RKO (cell line): ENCODE results near the gene SMCHD1.
"Not testable (repeated sequence)": the region's sequence is repeated elsewhere in the genome, so short reads cannot be mapped to it uniquely, and the experiment has no call there.

Experiments
- DNase-seq: peaks from one replicate; pipeline ENCODE4 v3.0.0-alpha.2; 2016; ENCODE audit warnings: low spot score

SMCHD1 gene

GRCh38 chr18:2657788-2658458, 2.4 kb downstream of the SMCHD1 start:
- peak; percentile 72 for DNase-seq

DNA sequence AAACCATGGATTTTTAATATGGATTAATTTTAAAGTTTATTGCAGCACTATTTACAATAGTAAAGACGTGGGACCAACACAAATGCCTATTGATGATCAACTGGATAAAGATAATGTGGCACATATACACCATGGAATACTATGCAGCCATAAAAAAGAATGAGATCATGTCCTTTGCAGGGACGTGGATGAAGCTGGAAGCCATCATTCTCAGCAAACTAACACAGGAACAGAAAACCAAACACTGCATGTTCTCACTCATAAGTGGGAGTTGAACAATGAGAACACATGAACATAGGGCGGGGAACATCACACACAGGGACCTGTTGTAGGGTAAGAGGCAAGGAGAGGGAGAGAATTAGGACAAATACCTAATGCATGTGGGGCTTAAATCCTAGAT, 5.3 kb downstream of the SMCHD1 start:
- not testable (repeated sequence) for DNase-seq

DNA sequence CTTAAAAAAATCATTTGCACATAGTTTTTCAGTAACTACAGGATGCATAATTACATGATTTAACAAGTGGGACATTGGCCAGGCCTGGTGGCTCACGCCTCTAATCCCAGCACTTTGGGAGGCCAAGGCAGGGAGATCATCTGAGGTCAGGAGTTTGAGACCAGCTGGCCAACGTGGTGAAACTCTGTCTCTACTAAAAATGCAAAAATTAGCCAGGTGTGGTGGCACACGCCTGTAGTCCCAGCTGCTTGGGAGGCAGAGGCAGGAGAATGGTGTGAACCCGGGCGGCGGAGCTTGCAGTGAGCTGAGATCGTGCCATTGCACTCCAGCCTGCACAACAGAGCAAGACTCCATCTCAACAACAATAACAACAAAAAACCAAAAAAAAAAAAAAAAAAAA, 6.8 kb downstream of the SMCHD1 start:
- DNase-seq = not testable (repeated sequence)

DNA sequence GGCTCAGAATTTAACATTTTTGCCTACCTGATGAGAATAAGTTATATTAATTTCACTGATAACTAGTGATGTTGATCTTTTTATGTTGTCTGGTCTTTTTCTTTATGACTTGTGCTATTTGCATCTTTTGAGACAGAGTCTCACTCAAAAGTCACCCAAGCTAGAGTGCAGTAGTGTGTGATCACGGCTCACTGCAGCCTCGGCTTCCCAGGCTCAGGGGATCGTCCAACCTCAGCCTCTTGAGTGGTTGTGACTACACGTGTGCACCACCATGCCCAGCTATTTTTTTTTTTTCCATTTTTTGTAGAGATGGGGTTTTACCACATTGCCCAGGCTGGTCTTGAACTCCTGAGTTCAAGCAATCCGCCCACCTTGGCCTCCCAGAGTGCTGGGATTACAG, 7.5 kb downstream of the SMCHD1 start:
- no peak for DNase-seq

DNA sequence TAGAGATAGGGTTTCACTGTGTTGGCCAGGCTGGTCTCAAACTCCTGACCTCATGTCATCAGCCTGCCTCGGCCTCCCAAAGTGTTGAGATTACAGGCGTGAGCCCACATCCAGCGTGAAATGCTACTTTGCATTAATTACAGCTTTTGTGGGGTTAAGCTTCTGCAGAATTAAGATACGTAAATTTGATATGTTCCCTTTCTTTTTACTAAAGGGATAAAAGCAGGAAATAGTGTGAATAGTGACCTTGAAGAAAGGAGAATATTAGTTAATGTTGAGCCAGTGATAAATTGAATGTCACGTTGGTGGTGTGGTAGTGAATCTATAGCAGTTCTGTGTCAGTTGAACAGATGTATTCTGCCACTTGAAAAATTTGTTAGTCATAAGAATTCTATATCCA, 16.9 kb downstream of the SMCHD1 start:
- no peak for DNase-seq

DNA sequence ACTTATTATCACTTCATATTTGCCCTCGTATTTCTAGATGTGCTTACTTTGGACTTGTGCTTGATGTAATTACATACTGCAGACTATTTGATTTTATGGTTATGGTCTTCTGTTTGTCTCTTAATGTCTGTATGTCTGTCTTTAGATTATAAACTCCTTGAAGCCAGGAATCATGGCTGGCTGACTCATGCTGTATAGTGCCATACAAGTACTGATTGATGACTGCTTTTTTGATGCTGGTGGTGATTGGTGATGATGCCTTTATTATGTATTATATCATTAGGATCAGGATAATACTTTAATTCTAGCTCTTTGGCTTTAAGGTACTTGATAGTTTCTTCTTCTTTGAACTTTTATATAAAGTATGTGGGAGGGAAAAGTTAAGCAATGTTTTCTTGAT, 17.3 kb downstream of the SMCHD1 start:
- DNase-seq = no peak

GRCh38 chr18:2678933-2679332, 23.4 kb downstream of the SMCHD1 start:
- not testable (repeated sequence) for DNase-seq

DNA sequence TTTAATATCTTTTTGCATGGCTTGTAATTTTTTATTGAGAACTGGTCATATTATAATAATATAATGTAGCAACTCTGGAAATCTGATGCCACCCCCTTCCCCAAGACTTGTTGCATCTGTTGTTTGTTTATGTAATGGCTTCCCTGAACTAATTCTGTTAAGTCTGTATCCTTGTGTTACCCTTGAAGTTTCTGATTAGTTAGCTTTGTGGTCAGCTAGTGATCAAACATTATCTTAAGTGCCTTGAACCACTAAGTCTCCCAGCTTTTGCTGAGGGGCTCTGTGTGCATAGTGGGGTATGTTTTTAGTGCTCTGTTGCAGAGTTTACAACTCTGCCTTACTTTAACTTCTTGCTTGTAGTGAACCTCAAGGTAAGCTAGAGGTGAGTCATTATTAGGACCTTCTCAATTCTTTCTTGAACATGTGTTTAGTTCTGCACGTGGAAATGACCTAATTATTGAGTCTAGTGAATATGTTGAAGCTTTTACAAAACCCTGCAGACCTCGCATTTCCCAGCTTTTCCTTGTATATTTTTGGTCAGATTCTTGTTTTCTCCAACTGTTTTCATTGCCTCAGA, 24.8 kb downstream of the SMCHD1 start:
- no peak for DNase-seq

GRCh38 chr18:2681993-2682603, 26.6 kb downstream of the SMCHD1 start:
- no peak for DNase-seq

- no peak for DNase-seq
Measured at GRCh38 chr18:2683055-2683454, 27.5 kb downstream of the SMCHD1 start.

DNA sequence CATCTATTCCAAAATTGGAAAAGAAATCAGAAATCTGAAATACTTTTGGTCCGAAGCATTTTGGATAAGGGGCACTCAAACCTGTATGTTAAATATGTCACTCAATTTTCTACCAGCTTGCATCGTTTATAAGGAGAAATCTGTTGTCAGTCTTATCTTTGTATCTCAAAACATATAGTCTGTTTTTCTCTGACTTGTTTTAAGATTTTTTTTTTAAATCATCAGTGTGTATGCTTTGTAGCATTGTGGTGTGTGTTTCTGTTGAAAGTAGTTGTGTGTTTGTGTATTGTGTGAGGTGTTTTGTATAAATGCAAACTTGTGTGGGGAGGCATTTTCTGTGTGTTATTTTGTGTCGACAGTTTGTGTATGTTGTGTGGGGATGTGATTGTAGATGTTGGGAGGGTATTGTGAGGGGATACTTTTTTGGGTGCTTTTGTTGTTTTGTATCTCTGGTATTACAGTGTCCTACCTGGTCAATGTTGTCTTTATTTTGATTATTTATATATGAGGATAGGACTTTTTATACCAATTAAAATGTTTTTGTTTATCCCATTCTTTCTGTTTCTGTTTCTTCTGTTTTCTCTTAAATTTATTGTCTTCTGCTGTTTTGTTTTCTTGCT, 30.9 kb downstream of the SMCHD1 start:
- peak; percentile 35 for DNase-seq

DNA sequence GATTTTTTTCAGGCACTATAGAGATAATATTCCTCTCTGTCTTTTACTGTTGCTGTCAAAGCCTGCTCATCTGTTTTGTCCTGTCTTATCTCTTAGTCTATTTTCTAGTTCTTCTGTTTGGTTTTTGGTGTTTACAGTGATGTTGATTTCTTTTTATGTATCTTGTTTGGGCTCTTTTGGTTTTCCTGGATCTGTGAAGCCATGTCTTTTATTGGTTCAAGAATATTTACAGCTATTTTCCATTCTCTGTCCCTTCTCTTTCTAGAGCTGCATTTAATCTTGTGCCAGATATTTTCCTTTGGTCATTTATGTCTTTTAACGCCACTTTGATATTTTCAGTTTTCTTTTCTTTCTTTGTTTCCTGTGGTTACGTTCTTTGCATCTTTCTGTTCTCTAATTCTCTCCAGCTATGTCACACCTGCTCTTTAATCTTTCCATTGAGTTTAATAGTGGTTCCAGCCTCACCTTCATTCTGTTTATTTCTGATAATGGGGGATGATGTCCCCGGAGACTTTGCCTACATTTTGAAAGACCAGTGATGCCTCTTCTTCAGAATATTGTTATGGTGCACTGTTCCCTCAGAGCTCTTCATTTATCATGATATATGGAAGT, 32.0 kb downstream of the SMCHD1 start:
- DNase-seq = no peak

DNA sequence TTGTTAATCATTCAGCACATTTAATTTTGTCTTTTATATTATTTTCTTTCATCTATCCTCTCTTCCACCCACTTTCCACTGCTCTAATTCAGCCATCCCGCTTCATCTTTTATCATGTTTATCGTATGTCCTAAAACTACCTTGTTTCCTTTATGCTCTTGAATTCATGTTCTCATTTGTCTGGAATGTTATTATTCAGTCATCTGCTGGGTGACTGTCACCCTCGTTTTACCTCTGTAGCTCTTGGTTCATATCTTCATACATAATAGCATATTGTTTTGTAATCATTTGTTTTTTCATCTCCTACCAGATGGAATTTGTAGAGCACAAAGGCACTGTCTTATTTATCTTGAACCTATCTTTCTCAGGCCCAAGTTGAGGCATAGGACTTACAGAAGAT, 37.0 kb downstream of the SMCHD1 start:
- no peak for DNase-seq

- DNase-seq = no peak
Measured at GRCh38 chr18:2697184-2697583, 41.7 kb downstream of the SMCHD1 start.

- no peak for DNase-seq
Measured at GRCh38 chr18:2699001-2699400, 43.5 kb downstream of the SMCHD1 start.

- DNase-seq = no peak
Measured at GRCh38 chr18:2704541-2704940, 49.0 kb downstream of the SMCHD1 start.

DNA sequence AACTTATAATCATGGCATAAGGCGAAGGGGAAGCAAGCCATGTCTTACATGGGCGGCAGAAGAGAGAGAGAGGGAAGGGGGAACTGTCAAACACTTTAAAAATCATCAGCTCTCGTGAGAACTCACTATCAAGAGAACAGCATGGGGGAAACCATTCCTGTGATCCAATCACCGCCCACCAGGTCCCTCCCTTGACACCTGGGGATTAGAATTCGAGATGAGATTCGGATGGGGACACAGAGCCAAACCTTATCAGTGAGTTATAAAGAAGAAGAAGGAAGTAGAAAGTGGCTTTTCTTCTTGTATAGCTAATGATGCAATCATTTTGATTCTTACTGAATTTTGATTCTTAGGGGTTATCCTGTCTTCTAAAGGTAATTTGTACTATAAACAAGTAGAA, 51.4 kb downstream of the SMCHD1 start:
- no peak for DNase-seq

DNA sequence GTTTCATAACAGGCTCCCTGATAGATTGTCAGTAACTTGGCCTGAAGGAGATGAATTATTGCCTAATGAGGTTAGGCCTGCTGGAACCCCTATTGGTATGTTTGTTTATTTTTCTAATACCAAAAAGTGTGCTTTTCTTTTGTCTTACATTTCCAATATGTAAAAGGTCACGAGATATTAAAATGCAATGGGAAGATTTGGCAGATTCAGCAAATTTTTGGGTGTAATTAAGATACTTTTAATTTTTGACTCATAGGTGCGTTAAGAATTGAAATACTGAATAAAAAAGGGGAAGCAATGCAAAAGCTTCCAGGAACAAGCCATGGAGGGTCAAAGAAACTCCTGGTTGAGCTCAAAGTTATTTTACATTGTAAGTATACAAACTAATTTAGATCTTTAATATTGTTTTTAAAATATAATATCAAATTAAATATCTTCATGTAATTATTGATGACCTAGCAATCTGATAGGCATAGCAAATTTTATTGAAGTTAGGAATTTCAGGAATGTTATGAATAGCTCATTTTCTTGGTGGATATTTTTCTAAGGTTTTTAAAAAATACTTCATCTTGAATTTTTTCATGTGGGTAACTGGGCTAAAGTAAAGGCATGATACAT, 52.1 kb downstream of the SMCHD1 start:
- DNase-seq = no peak

DNA sequence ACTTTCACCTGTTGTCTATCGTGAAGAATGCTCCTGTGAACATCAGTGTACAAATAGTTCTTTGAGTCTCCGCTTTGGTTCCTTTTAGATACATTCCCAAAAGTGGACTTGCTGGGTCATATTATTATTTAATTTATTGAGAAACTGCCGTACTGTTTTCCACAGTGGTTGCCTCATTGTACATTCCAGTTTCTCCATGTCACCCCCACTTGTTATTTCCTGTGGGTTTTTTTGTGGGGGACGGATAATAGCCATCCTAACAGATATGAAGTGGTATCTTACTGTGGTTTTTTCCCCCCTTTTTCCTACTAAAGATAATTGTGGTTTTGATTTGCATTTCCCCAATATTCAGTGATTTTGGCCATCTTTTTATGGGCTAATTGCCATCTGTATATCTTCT, 53.8 kb downstream of the SMCHD1 start:
- no peak for DNase-seq

- no peak for DNase-seq
Measured at GRCh38 chr18:2714140-2714539, 58.6 kb downstream of the SMCHD1 start.

DNA sequence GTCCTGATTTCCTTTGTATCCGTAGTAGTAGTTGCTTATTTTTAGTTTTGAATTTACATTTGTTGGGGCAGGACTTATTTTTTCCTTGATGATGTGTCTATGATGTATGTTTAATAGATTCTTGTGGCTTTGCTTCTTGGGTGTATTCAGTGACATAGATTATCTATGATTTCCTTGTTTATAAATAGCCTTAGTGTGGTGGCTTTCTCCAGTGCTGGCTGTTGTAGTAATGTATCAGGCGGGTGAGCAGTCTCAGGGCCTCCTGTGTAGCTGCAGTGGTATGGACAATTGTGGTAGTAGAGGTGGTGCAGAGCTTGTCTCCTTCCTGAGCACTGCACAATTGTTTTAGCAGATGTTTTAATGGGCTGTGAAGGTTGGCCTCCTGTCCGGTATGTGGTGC, 60.5 kb downstream of the SMCHD1 start:
- no peak for DNase-seq
